GM12878 (cell line): ENCODE measurements around the gene PLA2G4A. TPM values are rescaled to one million over a fixed set of nuclear protein-coding genes. Genes with fewer than 3 reads are reported as not detected.

ENCODE experiments used
- CBFB ChIP-seq: IDR thresholded peaks from 2 replicates; pipeline ENCODE4 v1.6.1; 2016; ENCODE audit warnings: antibody characterized with exemption, low read depth
- NR2C2 ChIP-seq: IDR thresholded peaks from 2 replicates; pipeline ENCODE4 v1.6.1; 2011; ENCODE audit warnings: borderline replicate concordance, low read depth; ENCODE audit not compliant: control insufficient read depth, insufficient read length
- TCF3 ChIP-seq: IDR thresholded peaks from 2 replicates; pipeline ENCODE4 v1.6.1; 2012; ENCODE audit warnings: low read depth, mild to moderate bottlenecking, low read length, borderline replicate concordance; ENCODE audit not compliant: insufficient read depth
- polyA plus RNA-seq, 11 experiments: library from polyadenylated mRNA; depleted of rRNA in 4 of 11; unstranded in 6 of 11; stranded (reverse) in 5 of 11; fragments of >200 nt; fragmentation: Nextera tagmentation in 4 of 11; fragmentation: Illumina TruSeq in 1 of 11; extraction: Ambion mirVana in 4 of 11; extraction: Trizol in 1 of 11; gene quantifications; 1 replicate in 1 of 11; 2 replicates in 10 of 11; pipeline versions ENCODE4 v1.2.1 to v1.2.3, GENCODE V29; 2011 to 2016; ENCODE audit warnings: inconsistent platforms in 2 of 11, missing spikeins in 2 of 11, low read depth in 1 of 11
- total RNA-seq, 4 experiments: library from RNA; depleted of rRNA in 3 of 4; stranded (reverse); fragments of >200 nt in 3 of 4; fragmentation: Illumina TruSeq in 1 of 4; extraction: Trizol in 1 of 4; gene quantifications; 2 replicates each; pipeline versions ENCODE4 v1.2.1 to v1.2.3, GENCODE V29; 2013 to 2021
- TF ChIP-seq, protein P1 (sequence below): fragments of 450-650 bp; IDR thresholded peaks from 2 replicates; pipeline ENCODE4 v1.6.1; 2016; ENCODE audit warnings: mild to moderate bottlenecking, moderate library complexity, borderline replicate concordance
- TF ChIP-seq, protein P2 (sequence below): fragments of 150-350 bp; IDR thresholded peaks from 2 replicates; pipeline ENCODE4 v1.6.1; 2016; ENCODE audit warnings: low read depth, low read length
- TF ChIP-seq, protein P3 (sequence below): fragments of 450-650 bp; conservative IDR thresholded peaks from 2 replicates; pipeline ENCODE4 v1.6.1; 2017; ENCODE audit warnings: mild to moderate bottlenecking, moderate library complexity

Gene PLA2G4A
- total and polyA plus RNA-seq, 10 of the 15 experiments (the other 5 are each of a cell fraction or from before 2014, with no cell fraction given) = 0.70 to 3.3 (median 1.5) TPM; not detected in 1

DNA sequence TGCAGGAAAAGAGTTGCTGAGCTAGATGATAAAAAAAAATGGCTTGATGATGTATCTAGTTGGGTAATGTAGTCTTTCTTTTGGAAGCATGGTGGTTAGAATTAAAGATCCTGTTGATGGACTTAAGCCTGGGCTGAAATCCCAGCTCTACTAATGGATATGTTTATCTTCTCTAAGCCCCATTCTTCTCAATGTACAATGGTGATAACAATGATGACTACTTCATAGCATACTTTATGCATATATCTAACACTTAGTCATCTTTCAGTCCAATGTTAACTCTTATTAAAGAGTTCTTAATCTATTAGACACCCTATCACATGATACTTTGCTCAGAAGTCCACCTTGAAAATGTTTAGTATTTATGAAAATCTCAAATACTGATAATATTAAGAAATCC, 189.5 kb downstream of the PLA2G4A start (continued):
- TF ChIP-seq, protein P1, sequence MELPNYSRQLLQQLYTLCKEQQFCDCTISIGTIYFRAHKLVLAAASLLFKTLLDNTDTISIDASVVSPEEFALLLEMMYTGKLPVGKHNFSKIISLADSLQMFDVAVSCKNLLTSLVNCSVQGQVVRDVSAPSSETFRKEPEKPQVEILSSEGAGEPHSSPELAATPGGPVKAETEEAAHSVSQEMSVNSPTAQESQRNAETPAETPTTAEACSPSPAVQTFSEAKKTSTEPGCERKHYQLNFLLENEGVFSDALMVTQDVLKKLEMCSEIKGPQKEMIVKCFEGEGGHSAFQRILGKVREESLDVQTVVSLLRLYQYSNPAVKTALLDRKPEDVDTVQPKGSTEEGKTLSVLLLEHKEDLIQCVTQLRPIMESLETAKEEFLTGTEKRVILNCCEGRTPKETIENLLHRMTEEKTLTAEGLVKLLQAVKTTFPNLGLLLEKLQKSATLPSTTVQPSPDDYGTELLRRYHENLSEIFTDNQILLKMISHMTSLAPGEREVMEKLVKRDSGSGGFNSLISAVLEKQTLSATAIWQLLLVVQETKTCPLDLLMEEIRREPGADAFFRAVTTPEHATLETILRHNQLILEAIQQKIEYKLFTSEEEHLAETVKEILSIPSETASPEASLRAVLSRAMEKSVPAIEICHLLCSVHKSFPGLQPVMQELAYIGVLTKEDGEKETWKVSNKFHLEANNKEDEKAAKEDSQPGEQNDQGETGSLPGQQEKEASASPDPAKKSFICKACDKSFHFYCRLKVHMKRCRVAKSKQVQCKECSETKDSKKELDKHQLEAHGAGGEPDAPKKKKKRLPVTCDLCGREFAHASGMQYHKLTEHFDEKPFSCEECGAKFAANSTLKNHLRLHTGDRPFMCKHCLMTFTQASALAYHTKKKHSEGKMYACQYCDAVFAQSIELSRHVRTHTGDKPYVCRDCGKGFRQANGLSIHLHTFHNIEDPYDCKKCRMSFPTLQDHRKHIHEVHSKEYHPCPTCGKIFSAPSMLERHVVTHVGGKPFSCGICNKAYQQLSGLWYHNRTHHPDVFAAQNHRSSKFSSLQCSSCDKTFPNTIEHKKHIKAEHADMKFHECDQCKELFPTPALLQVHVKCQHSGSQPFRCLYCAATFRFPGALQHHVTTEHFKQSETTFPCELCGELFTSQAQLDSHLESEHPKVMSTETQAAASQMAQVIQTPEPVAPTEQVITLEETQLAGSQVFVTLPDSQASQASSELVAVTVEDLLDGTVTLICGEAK = no peak
- TF ChIP-seq TCF3 = no peak
- TF ChIP-seq, protein P2, sequence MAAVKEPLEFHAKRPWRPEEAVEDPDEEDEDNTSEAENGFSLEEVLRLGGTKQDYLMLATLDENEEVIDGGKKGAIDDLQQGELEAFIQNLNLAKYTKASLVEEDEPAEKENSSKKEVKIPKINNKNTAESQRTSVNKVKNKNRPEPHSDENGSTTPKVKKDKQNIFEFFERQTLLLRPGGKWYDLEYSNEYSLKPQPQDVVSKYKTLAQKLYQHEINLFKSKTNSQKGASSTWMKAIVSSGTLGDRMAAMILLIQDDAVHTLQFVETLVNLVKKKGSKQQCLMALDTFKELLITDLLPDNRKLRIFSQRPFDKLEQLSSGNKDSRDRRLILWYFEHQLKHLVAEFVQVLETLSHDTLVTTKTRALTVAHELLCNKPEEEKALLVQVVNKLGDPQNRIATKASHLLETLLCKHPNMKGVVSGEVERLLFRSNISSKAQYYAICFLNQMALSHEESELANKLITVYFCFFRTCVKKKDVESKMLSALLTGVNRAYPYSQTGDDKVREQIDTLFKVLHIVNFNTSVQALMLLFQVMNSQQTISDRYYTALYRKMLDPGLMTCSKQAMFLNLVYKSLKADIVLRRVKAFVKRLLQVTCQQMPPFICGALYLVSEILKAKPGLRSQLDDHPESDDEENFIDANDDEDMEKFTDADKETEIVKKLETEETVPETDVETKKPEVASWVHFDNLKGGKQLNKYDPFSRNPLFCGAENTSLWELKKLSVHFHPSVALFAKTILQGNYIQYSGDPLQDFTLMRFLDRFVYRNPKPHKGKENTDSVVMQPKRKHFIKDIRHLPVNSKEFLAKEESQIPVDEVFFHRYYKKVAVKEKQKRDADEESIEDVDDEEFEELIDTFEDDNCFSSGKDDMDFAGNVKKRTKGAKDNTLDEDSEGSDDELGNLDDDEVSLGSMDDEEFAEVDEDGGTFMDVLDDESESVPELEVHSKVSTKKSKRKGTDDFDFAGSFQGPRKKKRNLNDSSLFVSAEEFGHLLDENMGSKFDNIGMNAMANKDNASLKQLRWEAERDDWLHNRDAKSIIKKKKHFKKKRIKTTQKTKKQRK = no peak
- no peak for TF ChIP-seq NR2C2
- TF ChIP-seq, protein P3, sequence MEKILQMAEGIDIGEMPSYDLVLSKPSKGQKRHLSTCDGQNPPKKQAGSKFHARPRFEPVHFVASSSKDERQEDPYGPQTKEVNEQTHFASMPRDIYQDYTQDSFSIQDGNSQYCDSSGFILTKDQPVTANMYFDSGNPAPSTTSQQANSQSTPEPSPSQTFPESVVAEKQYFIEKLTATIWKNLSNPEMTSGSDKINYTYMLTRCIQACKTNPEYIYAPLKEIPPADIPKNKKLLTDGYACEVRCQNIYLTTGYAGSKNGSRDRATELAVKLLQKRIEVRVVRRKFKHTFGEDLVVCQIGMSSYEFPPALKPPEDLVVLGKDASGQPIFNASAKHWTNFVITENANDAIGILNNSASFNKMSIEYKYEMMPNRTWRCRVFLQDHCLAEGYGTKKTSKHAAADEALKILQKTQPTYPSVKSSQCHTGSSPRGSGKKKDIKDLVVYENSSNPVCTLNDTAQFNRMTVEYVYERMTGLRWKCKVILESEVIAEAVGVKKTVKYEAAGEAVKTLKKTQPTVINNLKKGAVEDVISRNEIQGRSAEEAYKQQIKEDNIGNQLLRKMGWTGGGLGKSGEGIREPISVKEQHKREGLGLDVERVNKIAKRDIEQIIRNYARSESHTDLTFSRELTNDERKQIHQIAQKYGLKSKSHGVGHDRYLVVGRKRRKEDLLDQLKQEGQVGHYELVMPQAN = no peak
- TF ChIP-seq CBFB = no peak
